GM12801 (cell line): ENCODE measurements around the gene MARK4.

ENCODE experiments used
- TF ChIP-seq, protein P1 (sequence below): IDR thresholded peaks from one replicate; pipeline ENCODE4 v1.5.1; 2011; ENCODE audit warnings: control low read depth; ENCODE audit not compliant: insufficient read length; ENCODE audit errors: extremely low read depth

The MARK4 gene

DNA sequence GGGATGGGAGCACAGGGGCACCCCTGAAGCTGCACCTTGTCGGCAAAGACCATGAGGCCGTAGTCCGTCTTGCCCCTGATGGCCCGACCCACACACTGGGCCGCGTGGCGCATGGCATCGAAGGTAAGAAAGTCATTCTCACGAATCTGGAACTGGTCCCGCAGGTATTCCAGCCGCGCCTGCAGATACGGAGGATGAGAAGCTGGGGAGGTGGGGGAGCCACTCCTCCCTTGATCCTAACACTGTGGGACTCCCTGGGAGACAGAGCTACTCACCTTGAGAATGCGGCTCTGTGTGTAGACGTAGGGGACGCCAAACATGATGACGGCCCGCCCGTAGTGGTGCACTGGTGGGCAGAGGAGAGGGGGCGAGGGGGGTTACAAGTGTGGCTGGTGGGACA, 101.4 kb downstream of the MARK4 start:
- TF ChIP-seq, protein P1, sequence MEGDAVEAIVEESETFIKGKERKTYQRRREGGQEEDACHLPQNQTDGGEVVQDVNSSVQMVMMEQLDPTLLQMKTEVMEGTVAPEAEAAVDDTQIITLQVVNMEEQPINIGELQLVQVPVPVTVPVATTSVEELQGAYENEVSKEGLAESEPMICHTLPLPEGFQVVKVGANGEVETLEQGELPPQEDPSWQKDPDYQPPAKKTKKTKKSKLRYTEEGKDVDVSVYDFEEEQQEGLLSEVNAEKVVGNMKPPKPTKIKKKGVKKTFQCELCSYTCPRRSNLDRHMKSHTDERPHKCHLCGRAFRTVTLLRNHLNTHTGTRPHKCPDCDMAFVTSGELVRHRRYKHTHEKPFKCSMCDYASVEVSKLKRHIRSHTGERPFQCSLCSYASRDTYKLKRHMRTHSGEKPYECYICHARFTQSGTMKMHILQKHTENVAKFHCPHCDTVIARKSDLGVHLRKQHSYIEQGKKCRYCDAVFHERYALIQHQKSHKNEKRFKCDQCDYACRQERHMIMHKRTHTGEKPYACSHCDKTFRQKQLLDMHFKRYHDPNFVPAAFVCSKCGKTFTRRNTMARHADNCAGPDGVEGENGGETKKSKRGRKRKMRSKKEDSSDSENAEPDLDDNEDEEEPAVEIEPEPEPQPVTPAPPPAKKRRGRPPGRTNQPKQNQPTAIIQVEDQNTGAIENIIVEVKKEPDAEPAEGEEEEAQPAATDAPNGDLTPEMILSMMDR: no peak

DNA sequence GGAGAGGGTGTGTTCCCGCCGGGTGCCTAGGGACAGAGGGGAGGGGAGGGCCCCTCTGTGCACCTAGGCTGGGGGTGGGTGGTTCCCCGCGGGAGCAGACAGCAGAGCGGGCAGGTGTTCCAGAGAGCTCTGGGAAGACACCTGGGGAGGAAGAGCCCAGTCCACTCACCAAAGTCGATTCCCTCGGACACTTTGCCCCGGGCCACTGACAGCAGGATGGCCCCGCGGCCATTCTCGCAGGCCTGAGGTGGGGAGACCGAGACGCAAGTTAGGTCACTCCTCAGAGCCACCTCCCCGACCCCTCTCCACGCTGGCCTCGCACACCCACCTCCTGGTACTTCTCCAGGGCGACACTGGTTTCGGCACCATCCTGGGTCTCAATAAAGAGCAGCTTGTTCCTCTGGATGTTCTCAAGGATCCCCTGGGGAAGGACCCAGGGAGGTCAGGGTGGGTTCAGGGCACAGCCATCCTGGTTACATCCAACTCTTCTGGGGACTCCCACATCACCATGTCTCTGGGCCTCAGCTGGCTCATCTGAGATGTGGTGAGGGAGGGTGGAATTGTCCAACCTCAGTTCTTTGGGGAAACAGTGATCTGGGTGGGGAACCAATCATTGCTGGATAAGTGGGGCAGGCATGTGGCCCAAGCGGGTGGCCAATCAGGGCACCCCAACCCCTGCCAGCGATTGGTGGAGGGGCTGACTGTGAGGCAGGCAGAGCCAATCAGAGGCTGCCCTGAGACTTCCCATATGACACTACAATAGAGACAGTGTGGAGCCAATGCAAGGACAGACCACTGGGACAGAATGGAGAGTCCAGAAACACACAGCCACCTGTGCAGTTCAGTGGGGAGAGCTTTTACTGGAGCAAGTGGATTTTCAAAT, 102.1 kb downstream of the MARK4 start:
- TF ChIP-seq, protein P1: no peak

DNA sequence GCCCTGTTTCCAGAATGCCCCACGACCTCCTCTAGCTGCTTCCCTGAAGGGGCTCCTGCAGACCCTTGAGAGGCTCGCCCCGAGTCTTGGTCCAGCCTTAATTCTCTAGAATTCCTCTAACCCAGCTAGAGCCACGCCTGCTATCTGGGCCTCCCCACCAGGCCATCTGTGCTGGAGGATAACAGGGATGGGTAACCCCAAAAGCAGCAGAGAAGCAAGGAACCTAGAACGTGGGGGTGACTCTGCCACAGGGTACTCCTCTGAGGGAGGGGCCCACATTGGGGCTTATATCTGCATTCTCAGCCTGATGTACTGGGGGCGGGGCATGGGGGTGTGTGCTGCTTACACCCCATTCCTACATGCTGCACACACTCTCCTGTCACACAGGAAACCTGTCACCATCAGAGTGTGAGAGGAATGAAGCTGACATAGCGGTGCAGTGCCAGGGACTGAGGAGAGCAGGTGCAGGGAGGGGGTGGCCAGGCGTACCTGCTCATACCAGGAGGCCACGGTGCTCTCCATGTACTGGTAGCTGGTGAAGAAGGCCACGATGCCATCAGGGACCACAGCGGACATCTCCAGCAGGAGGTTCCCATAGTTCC, 103.3 kb downstream of the MARK4 start:
- TF ChIP-seq, protein P1: no peak
